IMR-90 (cell line): ENCODE results near the gene RGS12. TPM values are rescaled to one million over a fixed set of nuclear protein-coding genes. Genes with fewer than 3 reads are reported as not detected.

ENCODE experiments used
- ATAC-seq: fragments of 200-7000 bp; cut with Tn5 transposase; 2 replicates; pipeline ENCODE4 v1.9.1; 2020; ENCODE audit warnings: low read depth, mild to moderate bottlenecking, moderate library complexity
- BruUV-seq: library from RNA; stranded (reverse); fragments of 400-500 nt; replicated peaks from 2 replicates; lab custom pipeline; 2021; lab: Mats Ljungman, UMichigan
- CTCF ChIA-PET: fragments of 300-600 bp; formaldehyde crosslinking; extraction: SDS; loops from one replicate; lab custom pipeline; 2021; ENCODE audit warnings: antibody characterized with exemption; lab: Yijun Ruan, JAX
- POLR2A ChIA-PET: fragments of 300-600 bp; sonication (Branson Sonifier 250); formaldehyde crosslinking; loops from one replicate; lab custom pipeline; 2022; ENCODE audit warnings: antibody characterized with exemption; ENCODE audit not compliant: unreplicated experiment; lab: Charles Lee
- DNase-seq: peaks from one replicate; pipeline ENCODE4 v3.0.0; 2013
- H2AFZ ChIP-seq: replicated peaks from 2 replicates; pipeline ENCODE3; 2013; ENCODE audit warnings: low read length, mild to moderate bottlenecking; ENCODE audit not compliant: poor library complexity
- H2AK5ac ChIP-seq: 2 replicates; pipeline ENCODE4 v1.6.1; 2013; ENCODE audit warnings: low read depth, low read length, inconsistent platforms
- H2AK9ac ChIP-seq: replicated peaks from 2 replicates; pipeline ENCODE3; 2013; ENCODE audit warnings: mild to moderate bottlenecking, low read depth, low read length, moderate library complexity; ENCODE audit not compliant: poor library complexity
- H2BK120ac ChIP-seq: 2 replicates; pipeline ENCODE4 v1.6.1; 2013; ENCODE audit warnings: low read depth, low read length, inconsistent platforms
- H2BK15ac ChIP-seq: 3 replicates; pipeline ENCODE4 v1.6.1; 2013; ENCODE audit warnings: low read depth, low read length, inconsistent platforms
- H2BK20ac ChIP-seq: 2 replicates; pipeline ENCODE4 v1.6.1; 2013; ENCODE audit warnings: low read depth, mild to moderate bottlenecking, inconsistent platforms, low read length, moderate library complexity
- H2BK5ac ChIP-seq: 2 replicates; pipeline ENCODE4 v1.6.1; 2013; ENCODE audit warnings: mild to moderate bottlenecking, low read depth, low read length, inconsistent platforms; ENCODE audit not compliant: poor library complexity, severe bottlenecking
- H3K14ac ChIP-seq: replicated peaks from 2 replicates; pipeline ENCODE4 v1.6.1; 2013; ENCODE audit warnings: low read depth, low read length, inconsistent platforms
- H3K18ac ChIP-seq: 2 replicates; pipeline ENCODE4 v1.6.1; 2013; ENCODE audit warnings: low read depth, low read length, control low read depth
- H3K23ac ChIP-seq: 2 replicates; pipeline ENCODE4 v1.6.1; 2013; ENCODE audit warnings: low read depth, low read length, inconsistent platforms
- H3K27ac ChIP-seq: 2 replicates; pipeline ENCODE4 v1.5.1; 2013; ENCODE audit warnings: mild to moderate bottlenecking, control low read depth, low read length; ENCODE audit not compliant: insufficient read depth
- H3K27me3 ChIP-seq: 2 replicates; pipeline ENCODE4 v1.6.1; 2013; ENCODE audit warnings: low read length; ENCODE audit not compliant: control insufficient read depth, insufficient read depth
- H3K36me3 ChIP-seq: 2 replicates; pipeline ENCODE4 v1.6.1; 2013; ENCODE audit warnings: low read length, mixed read lengths; ENCODE audit not compliant: control insufficient read depth, insufficient read depth
- H3K4ac ChIP-seq: 2 replicates; pipeline ENCODE4 v1.6.1; 2013; ENCODE audit warnings: low read depth, low read length, inconsistent platforms
- H3K4me1 ChIP-seq: 2 replicates; pipeline ENCODE4 v1.6.1; 2013; ENCODE audit warnings: low read length, mixed read lengths; ENCODE audit not compliant: control insufficient read depth, insufficient read depth
- H3K4me2 ChIP-seq: 2 replicates; pipeline ENCODE4 v1.6.1; 2013; ENCODE audit warnings: low read depth, mild to moderate bottlenecking, control low read depth, low read length, moderate library complexity
- H3K4me3 ChIP-seq: 2 replicates; pipeline ENCODE4 v1.5.1; 2013; ENCODE audit warnings: low read depth, mild to moderate bottlenecking, control low read depth, low read length, moderate library complexity; ENCODE audit not compliant: insufficient read depth
- H3K56ac ChIP-seq: 2 replicates; pipeline ENCODE4 v1.6.1; 2013; ENCODE audit warnings: low read length, inconsistent platforms; ENCODE audit not compliant: insufficient read depth; ENCODE audit errors: extremely low read depth
- H3K79me1 ChIP-seq, 2 experiments: 2 replicates each; pipeline ENCODE4 v1.6.1; 2013; ENCODE audit warnings: low read length in 2 of 2, inconsistent platforms in 1 of 2, low read depth in 1 of 2
- H3K9ac ChIP-seq: 2 replicates; pipeline ENCODE4 v1.6.1; 2013; ENCODE audit warnings: low read depth, low read length, control low read depth
- H3K9me1 ChIP-seq: 2 replicates; pipeline ENCODE4 v1.6.1; 2013; ENCODE audit warnings: low read length, inconsistent platforms; ENCODE audit not compliant: insufficient read depth
- H3K9me3 ChIP-seq: 2 replicates; pipeline ENCODE4 v1.6.1; 2013; ENCODE audit warnings: low read length; ENCODE audit not compliant: control insufficient read depth, insufficient read depth
- H4K20me1 ChIP-seq: 2 replicates; pipeline ENCODE4 v1.6.1; 2013; ENCODE audit warnings: low read length, inconsistent platforms; ENCODE audit not compliant: insufficient read depth
- H4K5ac ChIP-seq: 2 replicates; pipeline ENCODE4 v1.6.1; 2013; ENCODE audit warnings: mild to moderate bottlenecking, low read depth, low read length, control low read depth
- H4K8ac ChIP-seq, 2 experiments: 2 replicates each; pipeline ENCODE4 v1.6.1; 2013; ENCODE audit warnings: low read depth in 2 of 2, low read length in 2 of 2, control low read depth in 1 of 2, inconsistent platforms in 1 of 2
- H4K91ac ChIP-seq: 2 replicates; pipeline ENCODE4 v1.6.1; 2013; ENCODE audit warnings: low read depth, low read length, inconsistent platforms; ENCODE audit not compliant: insufficient read depth
- BHLHE40 ChIP-seq: fragments of 150-350 bp; IDR thresholded peaks from 2 replicates; pipeline ENCODE4 v1.6.1; 2016; ENCODE audit warnings: mild to moderate bottlenecking, low read depth, low read length
- CEBPB ChIP-seq: IDR thresholded peaks from 2 replicates; pipeline ENCODE4 v1.6.1; 2012; ENCODE audit warnings: low read depth, low read length, improper control_type of control experiment
- CHD1 ChIP-seq: IDR thresholded peaks from 2 replicates; pipeline ENCODE4 v1.6.1; 2012; ENCODE audit warnings: low read depth, low read length, improper control_type of control experiment
- CTCF ChIP-seq: conservative IDR thresholded peaks from 2 replicates; pipeline ENCODE4 v1.5.1; 2012; ENCODE audit warnings: mild to moderate bottlenecking, low read depth, low read length, improper control_type of control experiment
- ELK1 ChIP-seq: fragments of 150-350 bp; IDR thresholded peaks from 2 replicates; pipeline ENCODE4 v1.6.1; 2016; ENCODE audit warnings: low read depth, mild to moderate bottlenecking, low read length, moderate library complexity, borderline replicate concordance
- FOS ChIP-seq: fragments of 150-350 bp; IDR thresholded peaks from 2 replicates; pipeline ENCODE4 v1.6.1; 2016; ENCODE audit warnings: low read depth, low read length
- MAFK ChIP-seq: IDR thresholded peaks from 2 replicates; pipeline ENCODE4 v1.6.1; 2012; ENCODE audit warnings: low read depth, low read length, improper control_type of control experiment
- MAZ ChIP-seq: IDR thresholded peaks from 2 replicates; pipeline ENCODE4 v1.6.1; 2012; ENCODE audit warnings: low read depth, mild to moderate bottlenecking, low read length, improper control_type of control experiment, moderate library complexity, borderline replicate concordance
- MXI1 ChIP-seq: IDR thresholded peaks from 2 replicates; pipeline ENCODE4 v1.6.1; 2012; ENCODE audit warnings: low read depth, mild to moderate bottlenecking, low read length, moderate library complexity, borderline replicate concordance
- NFE2L2 ChIP-seq: fragments of 150-350 bp; IDR thresholded peaks from 2 replicates; pipeline ENCODE4 v1.6.1; 2016; ENCODE audit warnings: low read depth, mild to moderate bottlenecking, low read length
- POLR2A ChIP-seq: IDR thresholded peaks from 2 replicates; pipeline ENCODE4 v1.6.1; 2012; ENCODE audit warnings: mild to moderate bottlenecking, low read depth, low read length
- RAD21 ChIP-seq: IDR thresholded peaks from 2 replicates; pipeline ENCODE4 v1.6.1; 2012; ENCODE audit warnings: low read length, improper control_type of control experiment
- RCOR1 ChIP-seq: IDR thresholded peaks from 2 replicates; pipeline ENCODE4 v1.6.1; 2012; ENCODE audit warnings: mild to moderate bottlenecking, low read length, improper control_type of control experiment; ENCODE audit not compliant: insufficient replicate concordance
- RFX5 ChIP-seq: IDR thresholded peaks from 2 replicates; pipeline ENCODE4 v1.8.0; 2012; ENCODE audit warnings: low read depth, mild to moderate bottlenecking, low read length, moderate library complexity
- SMC3 ChIP-seq: fragments of 150-350 bp; IDR thresholded peaks from 2 replicates; pipeline ENCODE4 v1.6.1; 2016; ENCODE audit warnings: low read depth, mild to moderate bottlenecking, antibody characterized with exemption, low read length, moderate library complexity
- USF2 ChIP-seq: fragments of 150-350 bp; IDR thresholded peaks from 2 replicates; pipeline ENCODE4 v1.6.1; 2017; ENCODE audit warnings: mild to moderate bottlenecking, antibody characterized with exemption, low read length, low read depth
- WGBS, 2 experiments: methylation state at CpG; one replicate each; pipeline versions ENCODE4 v1.1.5 to v1.1.7; 2013; ENCODE audit warnings: missing lambda C conversion rate in 2 of 2; ENCODE audit not compliant: insufficient read length in 1 of 2; ENCODE audit errors: extremely low coverage in 2 of 2; 5-methylcytosine and 5-hydroxymethylcytosine counted together
- dilution Hi-C: fragments of 300-500 bp; cut with HindIII; formaldehyde crosslinking; loops from one replicate; pipeline ENCODE4 v1.14.3; 2018; ENCODE audit warnings: low sequenced_read_pairs; ENCODE audit not compliant: unreplicated experiment
- in situ Hi-C: fragments of 300-500 bp; cut with MboI; formaldehyde crosslinking; loops from 3 replicates; pipeline ENCODE4 v1.14.3; 2019; ENCODE audit warnings: low sequenced_read_pairs, inconsistent platforms, mixed read lengths
- intact Hi-C: fragments of 100-400 bp; cut with micrococcal nuclease; formaldehyde crosslinking; loops from 2 replicates; pipeline ENCODE4 v1.10.0; 2022
- polyA plus RNA-seq, 3 experiments: library from polyadenylated mRNA; depleted of rRNA; stranded (reverse); fragments of >200 nt; gene quantifications; 2 replicates each; pipeline ENCODE4 v1.2.3, GENCODE V29; 2012; ENCODE audit warnings: low replicate concordance in 1 of 3
- total RNA-seq: library from RNA; depleted of rRNA; stranded (reverse); fragments of >200 nt; gene quantifications from 2 replicates; pipeline ENCODE4 v1.2.3, GENCODE V29; 2012

Gene RGS12
- total and polyA plus RNA-seq, 2 of the 4 experiments (the other 2 are of a cell fraction) = 11.8 to 12.0 TPM

DNA sequence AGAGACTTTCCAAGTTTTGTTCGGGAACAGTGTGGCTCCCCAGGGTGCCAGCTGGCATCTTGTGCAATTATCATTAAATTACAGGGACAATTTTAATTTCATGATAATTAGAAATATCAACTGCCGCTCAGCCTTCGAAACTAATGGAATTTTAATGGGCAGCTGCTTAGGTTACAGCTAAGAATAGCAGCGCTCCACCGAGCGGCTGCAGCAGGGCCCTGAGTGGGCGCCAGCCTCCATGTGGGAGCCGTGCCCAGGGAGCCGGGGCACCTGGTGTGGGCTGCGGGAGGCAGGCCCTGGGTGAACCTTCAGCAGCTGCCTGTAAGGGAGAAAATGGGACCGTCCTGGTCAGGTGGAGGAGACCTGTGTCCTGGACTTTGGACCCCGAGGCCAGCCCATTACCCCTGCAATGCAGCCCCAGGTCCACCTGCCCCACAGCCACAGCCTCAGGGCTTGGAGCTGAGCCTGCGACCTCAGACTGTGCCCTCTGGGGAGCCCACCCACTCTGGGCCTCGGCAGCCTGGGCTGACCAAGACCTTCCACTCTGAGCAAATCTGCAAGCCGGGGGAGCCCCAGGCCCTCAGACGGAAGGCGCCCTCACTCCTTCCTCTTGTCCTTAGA lies 22.7 kb upstream of the RGS12 start:
- H3K18ac ChIP-seq = no peak overlapping the region
- no peak overlapping the region for H3K23ac ChIP-seq
- no peak overlapping the region for H3K4me3 ChIP-seq
- no peaks in the 10 kb centered on the region for H3K4me1 ChIP-seq
- H2AK9ac ChIP-seq = no peak overlapping the region
- H3K4ac ChIP-seq = no peak overlapping the region
- no peak overlapping the region for H2BK15ac ChIP-seq
- H2BK5ac ChIP-seq = no peak overlapping the region
- no peak overlapping the region for H3K56ac ChIP-seq
- WGBS, 2 experiments = 86% methylated on average over 2 of the region's 17 CpGs; no CpG with 5 or more reads in 1 of the 2 experiments
- H2BK20ac ChIP-seq = no peak overlapping the region
- CTCF ChIA-PET = no interaction called here
- no peak overlapping the region for H2AFZ ChIP-seq
- in situ Hi-C loops = no loop called here
- no peak overlapping the region for H2BK120ac ChIP-seq
- TF ChIP-seq CHD1 (no peak), USF2 (no peak), RAD21 (no peak), CEBPB (no peak), ELK1 (no peak), MAFK (no peak), MAZ (no peak), RCOR1 (no peak), CTCF (no peak), RFX5 (no peak), NFE2L2 (no peak), SMC3 (no peak), POLR2A (no peak), BHLHE40 (no peak), MXI1 (no peak), FOS (no peak)
- no peaks in the 10 kb centered on the region for H3K36me3 ChIP-seq
- 0 out of 2 replicates have a peak, but pooled peaks have one; percentile 27 for ATAC-seq
- no peak overlapping the region for H3K14ac ChIP-seq
- no peak overlapping the region for H4K91ac ChIP-seq
- intact Hi-C loops = no loop called here
- no peaks in the 10 kb centered on the region for H4K20me1 ChIP-seq
- BruUV-seq = no TSS peak
- no peak overlapping the region for H2AK5ac ChIP-seq
- no peak overlapping the region for H4K8ac ChIP-seq
- POLR2A ChIA-PET = no interaction called here
- dilution Hi-C loops = no loop called here
- H3K4me2 ChIP-seq = no peak overlapping the region
- H3K27ac ChIP-seq = no peak overlapping the region
- no peaks in the 10 kb centered on the region for H3K79me1 ChIP-seq
- no peak for DNase-seq
- H4K5ac ChIP-seq = no peak overlapping the region
- H3K9me3 ChIP-seq = no peaks in the 10 kb centered on the region
- no peaks in the 10 kb centered on the region for H3K9me1 ChIP-seq
- peaks cover 11% of the 10 kb centered on the region for H3K27me3 ChIP-seq
- no peak overlapping the region for H3K9ac ChIP-seq
